NK-92 treated with Interleukin-12 subunit alpha and Interleukin-12 subunit beta, amount 100 ng/mL, for 24 hours (cell line): ENCODE measurements around the gene LGI2.
A peak's percentile ranks its signal among the peaks of the same experiment; 100 is the strongest.

Source experiments
- DNase-seq: peaks from one replicate; lab custom pipeline; 2025; lab: John Stamatoyannopoulos, UW

LGI2 gene

DNA sequence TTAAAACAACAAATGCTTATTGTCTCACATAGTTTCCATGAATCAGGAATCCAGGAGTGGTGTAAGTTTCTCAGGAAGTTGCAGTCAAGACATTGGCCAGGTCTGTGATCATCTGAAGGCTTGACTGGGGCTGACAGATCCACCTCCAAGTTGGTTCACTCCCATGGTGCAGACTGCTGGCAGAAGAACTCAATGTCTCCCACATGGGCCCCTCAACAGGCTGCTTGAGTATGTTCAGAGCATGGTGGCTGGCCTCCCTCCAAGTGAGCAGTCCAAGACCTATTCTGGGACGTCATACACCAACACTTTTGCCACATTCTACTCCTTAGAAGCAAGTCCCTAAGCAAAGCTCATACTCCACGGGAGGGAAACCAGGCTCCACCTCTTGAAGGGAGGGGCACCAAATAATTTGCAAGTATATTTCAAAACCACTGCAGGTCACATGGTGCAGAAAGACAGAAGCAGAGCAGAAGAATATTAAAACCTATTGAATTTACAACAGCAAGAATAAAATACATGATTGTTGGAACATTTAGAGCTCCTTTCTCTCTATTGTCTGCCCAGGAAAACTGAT lies 35.3 kb downstream of the LGI2 start:
- DNase-seq = no peak

DNA sequence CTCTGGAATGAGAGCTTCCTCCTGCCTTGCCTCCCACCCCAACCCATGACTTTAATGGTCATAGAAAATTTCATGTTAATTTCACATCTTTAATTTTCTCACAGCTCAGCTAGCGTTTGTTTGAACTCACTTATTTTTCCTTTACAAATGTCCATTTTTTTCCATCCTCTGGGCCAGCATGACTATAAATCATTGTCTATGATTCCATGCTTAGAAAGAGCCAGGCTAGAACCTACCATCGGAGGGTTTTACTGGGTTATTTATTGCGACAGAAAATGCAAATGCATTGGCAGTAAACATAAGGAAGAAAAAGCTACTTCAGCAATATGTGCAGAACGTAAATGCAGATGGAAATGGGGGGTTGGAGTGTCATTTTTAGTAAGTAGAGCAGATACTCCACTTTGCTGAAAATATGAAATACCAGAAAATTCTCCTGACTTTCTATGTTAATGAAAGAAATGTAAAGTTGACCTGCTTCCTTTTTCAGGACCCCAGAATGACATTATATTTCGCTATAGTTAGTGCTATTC lies 37.1 kb downstream of the LGI2 start:
- DNase-seq = no peak

- DNase-seq = no peak
These were observed 37.8 kb downstream of the LGI2 start for GRCh38 chr4:24992968-24993367.

- no peak for DNase-seq
These were observed 39.7 kb downstream of the LGI2 start for GRCh38 chr4:24991015-24991414.

- no peak for DNase-seq
These were observed 41.4 kb downstream of the LGI2 start for GRCh38 chr4:24989327-24989726.

DNA sequence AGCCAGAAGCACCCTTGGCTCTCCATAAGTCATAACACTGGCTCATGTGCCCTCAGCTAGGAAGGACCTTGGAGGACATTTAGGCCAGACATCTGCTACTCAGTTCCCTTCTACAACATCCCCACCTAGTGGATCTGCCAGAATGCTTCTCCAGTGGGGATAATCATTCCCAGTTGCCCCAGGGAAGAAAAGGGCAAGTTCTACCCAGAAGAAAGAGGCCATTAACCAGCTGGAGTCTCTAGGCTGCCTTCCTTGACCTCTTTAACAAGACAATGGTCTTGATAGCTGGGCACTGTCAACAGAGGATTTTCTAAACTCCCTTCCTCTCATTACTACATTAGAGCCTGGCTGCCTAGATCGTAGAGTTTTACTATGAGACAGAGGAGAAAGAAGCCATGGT lies 42.0 kb downstream of the LGI2 start:
- no peak for DNase-seq

DNA sequence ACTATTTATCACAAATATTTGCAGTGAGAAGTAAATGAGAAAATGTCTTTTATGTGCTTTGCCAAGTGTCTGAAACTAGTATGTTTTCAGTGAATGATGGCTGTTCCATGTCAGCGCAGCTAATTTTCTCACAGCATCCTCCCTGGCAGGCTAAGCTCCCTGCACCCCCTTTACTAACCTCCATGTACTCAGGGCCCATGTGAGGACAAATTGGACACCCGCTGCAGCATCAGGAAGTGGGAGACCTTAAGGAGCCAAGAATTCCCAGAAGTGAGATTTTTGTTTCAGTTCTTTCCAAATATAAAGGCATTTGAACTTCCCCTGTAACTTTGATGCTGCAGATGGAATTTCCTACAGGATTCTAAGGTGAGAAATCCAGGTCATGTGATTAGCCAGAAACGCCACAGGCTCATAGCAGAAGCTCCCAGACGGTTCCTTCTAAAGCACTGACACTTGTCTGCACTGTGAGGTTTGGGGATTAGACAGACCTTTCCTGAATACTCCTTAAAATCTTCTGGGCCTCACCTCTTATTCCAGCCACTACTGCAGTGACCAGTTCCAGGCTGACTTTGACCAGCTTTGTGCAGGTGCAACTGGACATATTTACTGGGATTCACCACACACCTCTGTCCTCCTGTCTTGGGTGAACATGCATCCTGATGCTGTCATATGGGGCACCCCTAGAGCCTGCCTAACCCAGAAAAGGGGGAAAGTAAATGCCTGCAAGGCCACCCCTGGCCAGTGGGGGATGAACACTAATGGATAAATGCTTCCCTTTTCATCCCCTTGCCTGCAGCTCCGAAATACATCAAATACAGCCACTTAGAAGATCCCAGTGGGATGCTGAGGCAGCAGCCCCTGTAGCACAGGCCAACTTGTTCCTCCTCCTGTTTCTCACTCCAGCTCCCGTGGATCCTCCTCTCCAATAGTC lies 45.9 kb downstream of the LGI2 start:
- DNase-seq = no peak

DNA sequence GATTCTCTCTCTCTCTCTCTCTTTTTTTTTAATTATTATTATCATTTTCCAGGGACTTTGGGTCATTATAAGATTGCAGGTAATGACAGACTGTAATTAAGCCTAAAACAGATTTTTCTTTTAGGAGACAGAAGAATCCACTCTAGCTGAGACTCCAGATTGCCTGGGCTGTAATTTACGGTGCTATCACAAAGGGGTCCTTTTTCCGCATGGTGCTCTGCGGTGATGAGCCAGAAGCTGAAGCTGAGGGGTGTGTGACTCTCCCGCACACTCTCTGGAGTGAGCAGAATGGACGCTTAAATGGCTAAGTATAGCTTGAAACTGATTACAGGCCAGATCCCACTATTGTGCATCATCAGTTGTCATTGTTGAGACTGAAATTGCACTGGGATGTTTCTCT lies 50.0 kb downstream of the LGI2 start:
- DNase-seq = no peak

GRCh38 chr4:24980064-24980690 lies 50.6 kb downstream of the LGI2 start:
- peak; percentile 17 for DNase-seq

GRCh38 chr4:24979554-24979953 lies 51.2 kb downstream of the LGI2 start:
- no peak for DNase-seq

DNA sequence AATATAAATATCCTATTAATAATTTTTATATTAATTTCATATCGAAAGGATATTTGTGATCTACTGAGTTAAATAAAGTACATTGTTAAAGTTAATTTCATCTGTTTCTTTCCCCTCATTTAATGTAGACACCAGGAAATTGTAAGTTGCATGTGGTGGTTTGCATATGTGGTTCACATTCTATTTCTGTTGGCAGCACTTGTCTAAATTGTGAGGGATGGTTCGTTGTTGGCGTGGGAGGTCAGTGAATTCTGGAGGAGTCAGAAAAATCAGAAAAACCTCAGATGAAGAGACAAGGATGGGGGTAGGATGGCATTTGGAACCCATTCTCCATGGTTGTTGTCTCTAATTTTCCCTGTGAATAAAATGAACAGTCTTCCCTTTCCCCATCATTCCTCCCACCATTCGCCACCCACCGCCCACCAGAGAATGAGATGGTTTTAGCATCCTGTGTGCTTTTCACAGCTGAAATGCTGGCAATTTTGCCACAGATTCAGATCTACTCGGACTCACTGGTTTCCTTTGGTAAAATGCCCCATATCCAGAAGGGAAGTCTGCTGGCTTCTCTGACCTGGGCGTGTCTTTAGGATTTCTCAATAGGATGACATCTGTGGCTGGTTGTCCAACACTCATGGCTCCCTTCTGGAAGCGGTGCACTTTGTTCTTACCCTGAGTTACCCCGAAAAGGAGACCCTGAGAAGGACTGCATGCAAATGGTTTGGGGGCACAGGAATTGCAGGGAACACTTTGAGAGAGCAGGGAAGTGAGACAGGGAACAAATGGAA lies 52.3 kb downstream of the LGI2 start:
- DNase-seq = no peak

DNA sequence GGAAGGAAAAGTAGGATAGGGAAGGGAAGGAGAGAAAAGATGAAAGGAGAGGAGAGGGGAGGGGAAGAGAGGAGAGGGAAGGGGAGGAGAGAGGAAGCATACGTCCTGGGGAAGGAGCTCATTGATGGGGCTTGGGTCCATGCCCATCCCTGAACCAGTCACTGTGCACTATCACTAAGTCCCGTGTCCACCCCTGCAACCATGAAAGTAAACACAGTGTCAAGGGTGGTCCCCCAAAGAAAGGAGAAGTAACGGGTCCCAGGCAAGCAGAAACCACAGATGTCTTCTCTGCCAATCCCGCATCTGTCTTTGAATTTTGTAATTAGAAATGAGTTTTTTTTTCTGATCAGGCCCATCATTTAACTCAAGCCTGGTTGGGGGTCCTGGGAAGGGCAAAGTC lies 55.2 kb downstream of the LGI2 start:
- no peak for DNase-seq

DNA sequence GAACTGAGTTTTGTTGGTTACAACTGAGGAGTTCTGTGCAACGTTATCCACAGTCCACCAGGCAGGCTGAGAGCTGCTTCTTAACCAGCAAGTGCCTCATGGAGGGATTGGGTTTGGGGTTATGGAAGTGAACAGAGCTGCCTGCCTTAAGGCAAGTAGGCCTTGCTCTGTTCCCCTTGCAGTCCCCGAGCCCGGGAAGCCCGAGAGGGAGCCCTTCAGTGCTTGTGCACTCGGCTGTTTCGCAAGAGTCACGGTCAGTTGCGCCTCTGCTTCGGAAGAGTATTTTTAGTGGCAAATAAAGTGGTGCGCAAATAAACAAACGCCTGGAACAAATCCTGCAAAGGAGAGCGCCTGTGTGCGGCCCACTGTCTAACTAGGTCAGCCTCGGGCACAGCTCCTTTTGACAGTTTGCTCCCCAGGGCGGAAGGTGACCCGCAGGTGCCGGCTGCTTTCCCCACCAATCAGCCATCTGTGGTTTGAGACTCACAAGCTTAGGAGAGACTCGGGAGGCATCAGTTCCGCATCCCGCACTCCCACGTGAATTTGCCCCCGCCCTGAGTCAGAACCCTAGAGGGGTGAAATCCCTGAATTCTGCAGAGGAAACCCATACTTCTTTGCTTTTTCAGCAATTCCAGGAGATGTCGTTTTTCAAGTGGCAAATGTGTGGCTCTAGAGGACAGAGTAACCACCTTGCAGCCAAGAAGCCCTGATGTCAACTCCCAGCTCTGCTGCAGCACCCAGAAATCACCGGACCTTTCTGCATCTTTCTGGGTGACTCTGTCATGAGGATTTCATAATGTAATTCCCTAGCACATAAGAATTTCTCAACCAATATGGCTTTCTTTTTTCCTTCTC lies 56.8 kb downstream of the LGI2 start:
- no peak for DNase-seq

GRCh38 chr4:24973404-24973746 lies 57.4 kb downstream of the LGI2 start:
- DNase-seq = no peak

DNA sequence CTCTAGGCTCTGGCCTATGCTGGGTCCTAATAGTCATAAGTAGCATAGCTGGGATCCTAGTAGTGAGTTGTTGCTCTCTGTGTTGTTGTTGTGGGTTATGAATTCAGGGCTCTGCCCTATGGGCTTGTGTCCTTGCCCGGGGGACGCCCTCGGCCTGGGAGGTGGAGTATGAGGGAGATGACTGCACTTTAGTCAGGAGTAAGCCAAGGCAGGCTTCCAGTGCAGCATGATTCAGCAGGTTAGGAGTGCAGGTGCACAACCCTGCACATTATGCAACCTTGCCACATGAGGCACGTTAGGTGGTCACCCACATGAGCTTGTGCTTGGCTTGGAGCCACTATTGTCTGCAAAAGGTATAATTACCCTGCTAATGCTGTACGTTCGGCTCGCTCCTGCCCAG lies 59.6 kb downstream of the LGI2 start:
- DNase-seq = no peak

GRCh38 chr4:24970635-24971034 lies 60.1 kb downstream of the LGI2 start:
- no peak for DNase-seq

DNA sequence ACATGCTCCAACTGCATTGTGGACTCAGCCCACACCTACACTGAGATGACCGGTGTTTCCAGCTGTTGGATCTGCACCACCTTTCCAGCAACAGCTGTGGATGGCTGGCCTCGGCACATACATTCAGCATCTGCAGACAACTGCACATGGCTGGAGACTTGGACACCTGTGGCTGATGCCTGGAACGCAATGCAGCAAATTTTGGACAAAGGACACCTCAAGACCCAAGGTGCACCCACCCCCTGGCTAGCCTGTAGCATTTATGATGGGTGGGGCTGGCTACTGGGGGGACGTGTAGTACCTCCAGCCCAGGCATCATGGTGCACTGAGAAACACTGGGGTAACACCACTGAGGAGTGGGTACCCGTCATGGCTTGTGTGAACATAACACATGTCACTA lies 60.6 kb downstream of the LGI2 start:
- DNase-seq = no peak

DNA sequence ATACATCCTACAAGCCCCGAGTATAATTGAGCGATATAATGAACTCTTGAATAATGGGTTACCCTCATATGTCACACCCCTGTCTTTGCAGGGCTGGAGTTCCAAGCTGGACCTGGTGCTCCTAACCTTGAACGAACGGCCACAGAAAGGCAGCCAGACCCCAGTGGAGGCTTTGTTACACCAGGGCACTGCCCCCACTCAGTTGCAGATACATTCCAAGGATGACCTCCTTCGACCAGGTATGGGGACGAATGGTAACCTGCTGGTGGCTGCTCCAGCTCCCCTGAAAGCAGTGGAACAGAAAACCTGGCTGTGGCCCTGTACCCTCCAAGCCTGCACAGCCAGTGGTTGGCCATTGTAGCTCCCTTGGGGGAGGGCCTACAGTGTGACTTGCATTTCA lies 61.3 kb downstream of the LGI2 start:
- DNase-seq = no peak

DNA sequence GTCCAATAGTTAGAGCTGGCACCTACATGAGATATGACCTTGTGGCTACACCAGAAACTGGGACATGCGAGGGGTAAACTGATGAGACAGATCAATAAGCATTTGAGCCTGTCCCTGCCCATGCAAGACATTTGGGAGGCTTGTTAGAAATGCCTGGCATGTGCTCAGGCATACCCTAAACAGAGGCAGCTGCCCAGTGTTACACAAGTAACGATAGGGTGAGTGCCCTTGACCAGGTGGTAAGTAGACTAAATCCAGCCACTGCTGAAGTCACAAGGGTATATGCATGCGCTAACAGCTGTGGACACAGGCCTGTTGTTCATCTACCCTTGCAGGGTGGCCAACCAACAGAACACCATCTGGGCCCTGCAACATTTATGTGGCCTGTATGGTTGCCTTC lies 61.8 kb downstream of the LGI2 start:
- DNase-seq = no peak

- no peak for DNase-seq
These were observed 62.5 kb downstream of the LGI2 start for GRCh38 chr4:24968278-24968677.

DNA sequence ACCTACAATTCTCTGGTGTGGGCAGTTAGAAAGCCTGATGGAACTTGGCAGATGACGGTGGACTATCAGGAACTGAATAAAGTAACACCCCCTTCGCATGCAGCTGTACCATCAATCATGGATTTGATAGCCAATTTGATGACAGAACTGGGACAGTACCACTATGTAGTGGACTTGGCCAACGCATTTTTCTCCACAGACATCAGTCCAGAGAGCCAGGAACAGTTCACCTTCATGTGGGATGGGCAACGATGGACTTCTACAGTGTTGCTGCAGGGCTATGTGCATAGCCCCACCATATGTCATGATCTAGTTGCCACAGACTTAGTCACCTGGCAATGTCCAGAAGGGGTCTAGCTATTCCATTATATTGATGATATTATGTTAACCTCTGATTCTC lies 63.4 kb downstream of the LGI2 start:
- DNase-seq = no peak
